Left colon (tissue), 2 donors: ENCODE measurements around the gene TWNK. TPM values are rescaled to one million over a fixed set of nuclear protein-coding genes. Genes with fewer than 3 reads are reported as not detected.
"Not testable (repeated sequence)": the region's sequence is repeated elsewhere in the genome, so short reads cannot be mapped to it uniquely, and the experiment has no call there.

Experiments
- ATAC-seq: fragments of 200-7000 bp; cut with Tn5 transposase; one replicate; pipeline ENCODE4 v1.9.1; 2020; ENCODE audit warnings: mild to moderate bottlenecking, moderate library complexity
- DNase-seq, 2 donors: peaks; one replicate each; pipeline ENCODE4 v3.0.0-alpha.2; 2020
- intact Hi-C, 2 donors: fragments of 100-400 bp; cut with DNase I in 1 of 2; cut with micrococcal nuclease in 1 of 2; formaldehyde crosslinking; loops; one replicate each; pipeline versions ENCODE4 v1.11.2 to v1.14.0; 2022; cut with DNase I, micrococcal nuclease
- total RNA-seq, 2 donors: library from RNA; stranded (reverse); fragmentation: NEBNext Ultra II Directional; extraction: Animal tissue kit (Norgen Biotek cat#: 25700); gene quantifications; one replicate each; pipeline ENCODE4 v1.2.1, GENCODE V29; 2021
- donor health status: DM: no; HTN: no; CAD: no.
- donor health status: DM: yes; HTN: yes; CAD: no.

Gene TWNK
- total RNA-seq, 2 donors from 2014 or later: 3.7 to 5.8 TPM

GRCh38 chr10:101018600-101019439 lies 31.5 kb downstream of the TWNK start:
- intact Hi-C loops: no loop called here
- DNase-seq (peak; percentile 71 to 92), ATAC-seq (peak; percentile 81)

- ATAC-seq (no peak), DNase-seq (no peak)
- intact Hi-C loops: no loop called here
These were observed 32.0 kb downstream of the TWNK start for GRCh38 chr10:101019440-101019703.

GRCh38 chr10:101020427-101021075 lies 33.2 kb downstream of the TWNK start:
- ATAC-seq (no peak), DNase-seq (no peak)
- intact Hi-C loops: no loop called here

- DNase-seq: no peak
- ATAC-seq: no peak
- intact Hi-C loops: no loop called here
These were observed 33.9 kb downstream of the TWNK start for GRCh38 chr10:101021239-101021638.

- no peak for DNase-seq
- intact Hi-C loops: no loop called here
- no peak for ATAC-seq
These were observed 34.4 kb downstream of the TWNK start for GRCh38 chr10:101021692-101022251.

GRCh38 chr10:101022967-101023705 lies 35.8 kb downstream of the TWNK start:
- no peak for DNase-seq
- intact Hi-C loops: no loop called here

GRCh38 chr10:101027106-101027720 lies 39.9 kb downstream of the TWNK start:
- DNase-seq (no peak), ATAC-seq (no peak)
- intact Hi-C loops: no loop called here

More at GRCh38 chr10:101022967-101023705, 35.8 kb downstream of the TWNK start:
- ATAC-seq: no peak

- no peak for DNase-seq
- ATAC-seq: no peak
- intact Hi-C loops: no loop called here
These were observed 41.3 kb downstream of the TWNK start for GRCh38 chr10:101028446-101029337.

GRCh38 chr10:101029520-101030295 lies 42.4 kb downstream of the TWNK start:
- intact Hi-C loops: no loop called here
- DNase-seq (no peak), ATAC-seq (no peak)

- DNase-seq: no peak
- no peak for ATAC-seq
These were observed 43.3 kb downstream of the TWNK start for GRCh38 chr10:101030496-101031127.

GRCh38 chr10:101031128-101031795 lies 43.9 kb downstream of the TWNK start, which contains the start of the genes PDZD7 and SFXN3:
Gene PDZD7, minus strand, starts transcription at chr10:101031129. Its CDS starts 910 bp downstream, at chr10:101030219.
Gene SFXN3, plus strand, starts transcription at chr10:101031234. Its CDS starts 3,461 bp downstream, at chr10:101034695.
- DNase-seq: peak; percentile 96 to 98
- intact Hi-C loops: no loop called here
- peak; percentile 87 for ATAC-seq

More at GRCh38 chr10:101030496-101031127, 43.3 kb downstream of the TWNK start:
- intact Hi-C loops: no loop called here

- DNase-seq (peak; percentile 79 to 86), ATAC-seq (peak; percentile 56)
- intact Hi-C loops: no loop called here
These were observed 44.7 kb downstream of the TWNK start for GRCh38 chr10:101031796-101032636.

- intact Hi-C loops: no loop called here
- ATAC-seq (no peak), DNase-seq (no peak)
These were observed 45.4 kb downstream of the TWNK start for GRCh38 chr10:101032637-101033224.

- ATAC-seq (no peak), DNase-seq (no peak)
- intact Hi-C loops: no loop called here
These were observed 45.9 kb downstream of the TWNK start for GRCh38 chr10:101033276-101033675.

GRCh38 chr10:101034404-101034803 lies 47.1 kb downstream of the TWNK start:
- intact Hi-C loops, ATAC-seq, DNase-seq: not testable (repeated sequence)
